WTC11 (cell line): ENCODE results near the gene LPP.

Experiments
- ATF6 ChIP-seq: sonication (generic); formaldehyde crosslinking; IDR thresholded peaks from 2 replicates; pipeline ENCODE4 v1.8.1; 2023; ENCODE audit warnings: mild to moderate bottlenecking, missing genetic modification reagents
- CREM ChIP-seq: sonication (generic); formaldehyde crosslinking; IDR thresholded peaks from 2 replicates; pipeline ENCODE4 v1.8.1; 2022; ENCODE audit warnings: mild to moderate bottlenecking, missing genetic modification reagents, moderate library complexity
- CTCF ChIP-seq: fragments of 200-600 bp; IDR thresholded peaks from 2 replicates; pipeline ENCODE4 v1.8.0; 2022; ENCODE audit warnings: antibody characterized with exemption
- MAX ChIP-seq: sonication (generic); formaldehyde crosslinking; IDR thresholded peaks from 2 replicates; pipeline ENCODE4 v1.8.0; 2022; ENCODE audit warnings: mild to moderate bottlenecking, missing genetic modification reagents
- NR3C1 ChIP-seq: sonication (generic); formaldehyde crosslinking; conservative IDR thresholded peaks from 2 replicates; pipeline ENCODE4 v1.8.1; 2023; ENCODE audit warnings: low read depth, mild to moderate bottlenecking, missing genetic modification reagents
- USF2 ChIP-seq: sonication (generic); formaldehyde crosslinking; IDR thresholded peaks from 2 replicates; pipeline ENCODE4 v1.8.1; 2023; ENCODE audit warnings: mild to moderate bottlenecking, missing genetic modification reagents, moderate library complexity

DNA sequence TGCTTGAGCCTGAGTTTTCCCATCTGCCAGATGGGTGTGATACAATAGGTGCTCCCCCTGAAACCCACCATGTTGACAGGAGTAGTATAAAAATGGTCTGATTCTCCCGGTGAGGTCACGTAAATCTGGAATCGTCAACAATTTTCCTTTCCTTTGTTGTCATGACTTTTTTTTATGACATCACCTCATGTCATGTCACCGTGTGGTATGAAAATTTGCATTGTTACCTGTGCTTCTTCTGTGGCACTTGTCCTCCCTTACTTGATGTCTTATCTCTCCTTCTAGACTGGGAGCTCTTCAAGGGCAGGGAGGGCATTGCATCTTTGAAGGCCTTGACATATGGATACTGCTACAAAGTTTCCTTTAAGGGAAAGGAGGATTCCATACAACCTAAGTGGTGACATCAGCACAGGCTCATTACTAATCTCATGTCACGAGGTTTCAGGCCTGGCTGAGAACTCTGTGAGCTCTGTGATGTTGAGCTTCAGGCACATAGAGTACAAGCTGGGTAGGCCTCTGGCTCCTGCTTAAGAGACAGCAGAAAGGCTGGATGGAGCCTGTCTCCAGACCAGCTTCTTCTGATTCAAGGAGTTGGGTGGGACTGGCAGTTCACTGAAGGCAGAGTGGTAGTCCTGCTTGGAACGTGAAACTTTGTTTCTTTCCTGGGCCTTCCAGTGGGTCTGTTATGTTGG, 66.3 kb downstream of the LPP start:
- TF ChIP-seq CREM (CRISPR knock-in tag): no peak
- no peak for TF ChIP-seq USF2 (CRISPR knock-in tag)
- no peak for TF ChIP-seq CTCF
- TF ChIP-seq NR3C1 (CRISPR knock-in tag): no peak
- TF ChIP-seq ATF6 (CRISPR knock-in tag): no peak
- TF ChIP-seq MAX (CRISPR knock-in tag): no peak
